Liver (tissue), 3 donors: ENCODE data around the gene SNX9.
"Not testable (repeated sequence)": the region's sequence is repeated elsewhere in the genome, so short reads cannot be mapped to it uniquely, and the experiment has no call there.

ENCODE experiments used
- EGR1 ChIP-seq, 2 donors: IDR thresholded peaks; 2 replicates each; pipeline ENCODE4 v1.6.1; 2016 to 2018; ENCODE audit warnings: antibody characterized with exemption in 2 of 2, low read depth in 2 of 2
- FOXA1 ChIP-seq: IDR thresholded peaks from 2 replicates; pipeline ENCODE4 v1.6.1; 2016; ENCODE audit warnings: antibody characterized with exemption
- RAD21 ChIP-seq, 2 donors: IDR thresholded peaks; 2 replicates each; pipeline ENCODE4 v1.6.1; 2016; ENCODE audit warnings: antibody characterized with exemption in 2 of 2, mild to moderate bottlenecking in 2 of 2
- RXRA ChIP-seq, 2 donors: IDR thresholded peaks; 2 replicates each; pipeline ENCODE4 v1.6.1; 2017 to 2018; ENCODE audit warnings: antibody characterized with exemption in 2 of 2, mild to moderate bottlenecking in 1 of 2
- SP1 ChIP-seq: IDR thresholded peaks from 2 replicates; pipeline ENCODE4 v1.6.1; 2018; ENCODE audit warnings: antibody characterized with exemption, mild to moderate bottlenecking
- TAF1 ChIP-seq: conservative IDR thresholded peaks from 2 replicates; pipeline ENCODE4 v1.6.1; 2016; ENCODE audit warnings: antibody characterized with exemption, mild to moderate bottlenecking
- TF ChIP-seq, protein P1 (sequence below): fragments of 150-350 bp; IDR thresholded peaks from 2 replicates; pipeline ENCODE4 v1.5.1; 2017; ENCODE audit warnings: improper control_type of control experiment, low read depth, low read length; ENCODE audit not compliant: missing input control
- TF ChIP-seq, protein P2 (sequence below): IDR thresholded peaks from 2 replicates; pipeline ENCODE4 v1.6.1; 2016; ENCODE audit warnings: antibody characterized with exemption, mild to moderate bottlenecking
- TF ChIP-seq, protein P3 (sequence below): IDR thresholded peaks from 2 replicates; pipeline ENCODE4 v1.6.1; 2016; ENCODE audit warnings: antibody characterized with exemption
- donor health status: healthy.
- donor health status: healthy.

DNA sequence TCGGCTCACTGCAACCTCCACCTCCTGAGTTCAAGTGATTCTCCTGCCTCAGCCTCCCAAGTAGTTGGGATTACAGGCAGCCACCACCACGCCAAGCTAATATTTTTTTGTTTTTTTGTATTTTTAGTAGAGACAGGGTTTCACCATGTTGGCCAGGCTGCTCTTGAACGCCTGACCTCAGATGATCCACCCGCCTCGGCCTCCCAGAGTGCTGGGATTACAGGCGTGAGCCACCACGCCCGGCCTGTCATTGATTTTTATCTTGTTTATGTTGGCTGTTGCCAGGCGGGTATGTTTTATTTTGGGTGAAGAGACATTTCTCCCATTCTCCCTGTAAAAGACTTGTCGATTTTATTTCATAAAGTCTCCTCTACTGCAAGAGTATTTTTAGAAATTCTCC, 32.8 kb downstream of the SNX9 start:
- TF ChIP-seq, protein P1, sequence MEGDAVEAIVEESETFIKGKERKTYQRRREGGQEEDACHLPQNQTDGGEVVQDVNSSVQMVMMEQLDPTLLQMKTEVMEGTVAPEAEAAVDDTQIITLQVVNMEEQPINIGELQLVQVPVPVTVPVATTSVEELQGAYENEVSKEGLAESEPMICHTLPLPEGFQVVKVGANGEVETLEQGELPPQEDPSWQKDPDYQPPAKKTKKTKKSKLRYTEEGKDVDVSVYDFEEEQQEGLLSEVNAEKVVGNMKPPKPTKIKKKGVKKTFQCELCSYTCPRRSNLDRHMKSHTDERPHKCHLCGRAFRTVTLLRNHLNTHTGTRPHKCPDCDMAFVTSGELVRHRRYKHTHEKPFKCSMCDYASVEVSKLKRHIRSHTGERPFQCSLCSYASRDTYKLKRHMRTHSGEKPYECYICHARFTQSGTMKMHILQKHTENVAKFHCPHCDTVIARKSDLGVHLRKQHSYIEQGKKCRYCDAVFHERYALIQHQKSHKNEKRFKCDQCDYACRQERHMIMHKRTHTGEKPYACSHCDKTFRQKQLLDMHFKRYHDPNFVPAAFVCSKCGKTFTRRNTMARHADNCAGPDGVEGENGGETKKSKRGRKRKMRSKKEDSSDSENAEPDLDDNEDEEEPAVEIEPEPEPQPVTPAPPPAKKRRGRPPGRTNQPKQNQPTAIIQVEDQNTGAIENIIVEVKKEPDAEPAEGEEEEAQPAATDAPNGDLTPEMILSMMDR = not testable (repeated sequence)
- not testable (repeated sequence) for TF ChIP-seq FOXA1; RAD21 (IDR thresholded peaks at IDR 0.05); TAF1; EGR1 (IDR thresholded peaks at IDR 0.05; ENCODE audit: low read depth in 2 of 2); SP1
- TF ChIP-seq, protein P2, sequence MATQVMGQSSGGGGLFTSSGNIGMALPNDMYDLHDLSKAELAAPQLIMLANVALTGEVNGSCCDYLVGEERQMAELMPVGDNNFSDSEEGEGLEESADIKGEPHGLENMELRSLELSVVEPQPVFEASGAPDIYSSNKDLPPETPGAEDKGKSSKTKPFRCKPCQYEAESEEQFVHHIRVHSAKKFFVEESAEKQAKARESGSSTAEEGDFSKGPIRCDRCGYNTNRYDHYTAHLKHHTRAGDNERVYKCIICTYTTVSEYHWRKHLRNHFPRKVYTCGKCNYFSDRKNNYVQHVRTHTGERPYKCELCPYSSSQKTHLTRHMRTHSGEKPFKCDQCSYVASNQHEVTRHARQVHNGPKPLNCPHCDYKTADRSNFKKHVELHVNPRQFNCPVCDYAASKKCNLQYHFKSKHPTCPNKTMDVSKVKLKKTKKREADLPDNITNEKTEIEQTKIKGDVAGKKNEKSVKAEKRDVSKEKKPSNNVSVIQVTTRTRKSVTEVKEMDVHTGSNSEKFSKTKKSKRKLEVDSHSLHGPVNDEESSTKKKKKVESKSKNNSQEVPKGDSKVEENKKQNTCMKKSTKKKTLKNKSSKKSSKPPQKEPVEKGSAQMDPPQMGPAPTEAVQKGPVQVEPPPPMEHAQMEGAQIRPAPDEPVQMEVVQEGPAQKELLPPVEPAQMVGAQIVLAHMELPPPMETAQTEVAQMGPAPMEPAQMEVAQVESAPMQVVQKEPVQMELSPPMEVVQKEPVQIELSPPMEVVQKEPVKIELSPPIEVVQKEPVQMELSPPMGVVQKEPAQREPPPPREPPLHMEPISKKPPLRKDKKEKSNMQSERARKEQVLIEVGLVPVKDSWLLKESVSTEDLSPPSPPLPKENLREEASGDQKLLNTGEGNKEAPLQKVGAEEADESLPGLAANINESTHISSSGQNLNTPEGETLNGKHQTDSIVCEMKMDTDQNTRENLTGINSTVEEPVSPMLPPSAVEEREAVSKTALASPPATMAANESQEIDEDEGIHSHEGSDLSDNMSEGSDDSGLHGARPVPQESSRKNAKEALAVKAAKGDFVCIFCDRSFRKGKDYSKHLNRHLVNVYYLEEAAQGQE = not testable (repeated sequence)
- TF ChIP-seq RXRA (IDR thresholded peaks at IDR 0.05) = peak in 1 of 2 donors; percentile 27
- TF ChIP-seq, protein P3, sequence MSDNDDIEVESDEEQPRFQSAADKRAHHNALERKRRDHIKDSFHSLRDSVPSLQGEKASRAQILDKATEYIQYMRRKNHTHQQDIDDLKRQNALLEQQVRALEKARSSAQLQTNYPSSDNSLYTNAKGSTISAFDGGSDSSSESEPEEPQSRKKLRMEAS = not testable (repeated sequence)
